ENCODE results near the gene TOLLIP. TPM values are rescaled to one million over a fixed set of nuclear protein-coding genes. Genes with fewer than 3 reads are reported as not detected.
A peak's percentile ranks its signal among the peaks of the same experiment; 100 is the strongest.
"Not testable (repeated sequence)": the region's sequence is repeated elsewhere in the genome, so short reads cannot be mapped to it uniquely, and the experiment has no call there.

Gene TOLLIP
- total RNA-seq, 1 donor from 2014 or later: 46.8 TPM

DNA sequence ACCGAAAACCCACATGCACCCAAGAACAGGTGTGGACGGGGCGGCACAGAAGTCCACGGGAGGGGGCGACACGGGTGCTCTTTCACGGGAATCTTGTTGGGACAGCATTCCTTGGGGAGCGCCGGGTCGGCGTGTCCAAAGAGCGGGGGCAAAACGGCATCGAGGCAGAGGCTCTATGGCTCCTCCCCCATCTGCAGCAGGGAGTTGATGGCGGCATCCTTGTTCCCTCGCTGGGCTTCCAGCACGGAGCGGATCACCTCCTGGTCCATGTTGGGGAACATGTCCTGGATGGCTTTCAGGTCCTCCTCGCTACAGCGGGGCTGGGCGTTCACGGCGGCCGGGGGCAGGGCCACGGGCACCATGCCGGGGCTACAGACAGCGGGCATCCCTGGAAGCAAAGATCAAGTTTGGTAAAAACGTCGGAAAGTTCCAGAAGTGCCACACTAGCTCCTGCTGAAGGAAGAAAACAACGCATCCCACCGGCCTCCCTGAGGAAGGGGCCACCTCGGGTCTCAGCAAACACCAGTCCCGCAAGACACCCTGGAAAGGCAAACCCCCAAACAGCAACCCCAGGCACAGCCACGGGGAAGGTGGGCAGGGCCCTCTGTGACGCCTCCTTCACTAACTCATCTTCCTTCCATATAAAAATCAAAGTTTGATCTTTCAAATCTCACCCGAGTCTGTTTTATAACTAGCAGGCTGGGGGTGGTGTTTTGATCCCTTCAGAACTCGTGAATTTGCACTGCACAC is 32.4 kb downstream of the TOLLIP start:
- intact Hi-C loops (cut with DNase I): loop anchor here (5.0 kb wide), 1 partner anchor 230 kb away; no protein-coding TSS in a partner anchor
- ATAC-seq (no peak), DNase-seq (ENCODE audit: missing footprints) (peak; percentile 41)

DNA sequence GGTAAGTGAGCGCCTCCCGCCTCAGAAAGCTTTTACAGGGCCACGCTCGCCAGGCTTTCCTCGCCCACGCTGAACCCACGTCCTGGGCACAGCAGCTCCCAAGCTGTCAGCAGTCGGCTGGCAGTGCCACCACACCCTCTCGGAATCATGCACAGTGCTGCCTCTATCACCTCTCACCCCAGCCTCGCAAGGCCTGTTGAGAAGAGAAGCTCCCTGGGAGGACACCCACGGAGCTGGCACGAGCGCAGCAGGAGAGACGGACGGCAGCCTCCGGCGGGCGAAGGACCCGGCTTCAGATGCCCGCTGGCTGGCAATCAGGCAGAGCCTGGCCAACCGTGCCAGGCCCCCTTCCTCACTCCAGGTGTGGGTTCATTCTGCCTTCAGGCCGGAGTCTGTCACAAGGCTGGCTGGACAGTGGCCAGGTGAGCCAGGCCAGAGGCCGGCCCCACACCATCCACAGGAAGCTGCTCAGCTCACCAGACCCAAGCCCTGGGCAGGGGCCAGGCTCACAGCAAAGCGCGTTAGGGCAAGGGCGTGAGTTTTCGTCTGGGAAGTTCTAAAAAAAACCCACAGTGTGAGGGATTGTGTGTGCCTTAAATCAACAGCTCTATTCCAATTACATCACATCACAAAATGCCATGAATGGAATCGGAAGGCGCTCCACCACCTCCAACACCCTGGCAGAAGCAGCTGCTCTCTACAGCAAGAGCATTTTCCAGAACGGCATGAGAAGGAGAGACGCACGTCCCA is 33.2 kb downstream of the TOLLIP start:
- intact Hi-C loops (cut with DNase I): loop anchor here (5.0 kb wide), 1 partner anchor 231 kb away; no protein-coding TSS in a partner anchor
- DNase-seq (ENCODE audit: missing footprints) (peak; percentile 58), ATAC-seq (peak; percentile 58)

DNA sequence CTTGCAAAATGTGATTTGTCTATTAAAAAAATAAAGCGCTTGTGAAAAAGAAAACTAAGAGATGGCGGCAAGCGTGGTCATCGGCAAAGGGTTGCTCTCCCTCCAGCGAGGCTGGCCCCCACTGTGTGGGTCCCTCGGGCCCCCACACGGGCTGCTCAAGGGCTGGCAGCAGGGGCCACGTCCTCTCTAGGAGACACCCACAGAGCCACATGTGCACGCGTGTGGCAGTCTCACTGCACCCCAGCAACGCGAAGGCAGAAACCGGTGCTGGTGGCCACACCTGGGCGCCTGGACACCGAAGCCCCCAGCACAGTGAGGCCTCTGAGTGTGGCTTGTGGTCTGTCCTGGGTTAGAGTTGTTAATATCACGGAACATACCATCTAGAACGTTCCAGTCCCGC is 34.4 kb downstream of the TOLLIP start:
- intact Hi-C loops (cut with DNase I): loop anchor here (5.0 kb wide), 1 partner anchor 232 kb away; no protein-coding TSS in a partner anchor
- no peak for ATAC-seq
- DNase-seq (ENCODE audit: missing footprints): peak; percentile 9

DNA sequence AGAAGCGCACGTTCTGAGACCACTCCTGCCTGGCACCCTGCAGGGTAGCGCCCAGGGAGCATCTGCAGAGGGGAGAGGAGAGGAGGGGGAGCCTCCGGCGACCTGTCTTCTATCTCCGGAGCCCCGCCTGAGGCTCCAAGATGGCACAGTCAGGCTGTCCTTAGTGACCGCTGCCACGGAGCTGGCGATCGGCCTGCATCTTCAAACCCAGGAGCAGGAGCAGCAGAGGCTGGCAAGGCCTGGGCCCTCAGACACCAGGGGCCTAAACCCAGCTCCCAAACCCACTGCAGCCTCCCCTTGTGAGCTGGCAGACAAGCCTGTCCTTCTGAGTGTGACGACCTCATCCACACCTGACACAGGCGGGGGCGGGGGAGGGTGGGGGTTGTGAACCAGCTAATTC is 34.9 kb downstream of the TOLLIP start:
- intact Hi-C loops (cut with DNase I): no loop called here
- DNase-seq (ENCODE audit: missing footprints) (peak; percentile 49), ATAC-seq (no peak)

DNA sequence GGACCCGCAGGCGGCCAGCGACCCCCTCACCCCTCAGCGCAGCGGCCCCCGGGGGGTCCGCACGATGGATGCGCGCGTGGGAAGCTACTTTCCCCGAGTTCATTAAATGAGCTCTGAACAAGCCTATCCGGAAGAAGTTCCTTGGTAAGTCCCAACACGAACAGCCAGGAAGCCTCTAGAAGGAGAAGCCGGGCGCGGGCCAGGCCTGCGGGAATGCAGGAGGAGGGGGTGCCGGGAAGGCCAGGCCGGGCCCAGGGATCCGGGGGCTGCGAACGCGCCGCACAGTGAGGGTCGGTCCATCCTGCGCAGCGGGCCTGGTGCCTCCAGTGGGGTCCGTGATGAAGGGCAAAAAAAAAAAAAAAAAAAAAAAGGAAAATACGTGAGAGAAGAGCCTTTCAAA is 36.9 kb downstream of the TOLLIP start:
- intact Hi-C loops (cut with DNase I): no loop called here
- DNase-seq (ENCODE audit: missing footprints): peak; percentile 18
- ATAC-seq: no peak

DNA sequence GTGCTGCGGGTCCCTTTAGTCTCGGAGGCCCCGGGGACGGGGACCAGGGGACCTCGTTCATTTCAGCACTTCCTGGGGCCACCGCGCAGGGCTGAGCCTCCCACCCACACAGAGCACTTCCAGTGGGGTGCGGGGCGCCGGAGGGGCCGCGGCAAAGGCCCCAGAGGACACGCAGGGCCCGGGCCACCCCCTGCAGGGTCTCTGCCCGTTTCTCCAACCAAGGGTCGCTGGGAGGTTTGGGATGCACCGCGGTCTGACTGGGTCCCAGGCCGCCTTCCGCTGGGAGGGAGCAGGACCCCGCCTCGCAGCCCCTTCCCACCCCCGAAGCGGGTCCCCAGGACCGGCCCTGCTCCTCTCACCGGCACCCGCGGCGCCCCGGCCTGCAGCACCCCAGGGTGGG is 37.5 kb downstream of the TOLLIP start:
- DNase-seq (ENCODE audit: missing footprints) (peak; percentile 49), ATAC-seq (no peak)
- intact Hi-C loops (cut with DNase I): no loop called here

DNA sequence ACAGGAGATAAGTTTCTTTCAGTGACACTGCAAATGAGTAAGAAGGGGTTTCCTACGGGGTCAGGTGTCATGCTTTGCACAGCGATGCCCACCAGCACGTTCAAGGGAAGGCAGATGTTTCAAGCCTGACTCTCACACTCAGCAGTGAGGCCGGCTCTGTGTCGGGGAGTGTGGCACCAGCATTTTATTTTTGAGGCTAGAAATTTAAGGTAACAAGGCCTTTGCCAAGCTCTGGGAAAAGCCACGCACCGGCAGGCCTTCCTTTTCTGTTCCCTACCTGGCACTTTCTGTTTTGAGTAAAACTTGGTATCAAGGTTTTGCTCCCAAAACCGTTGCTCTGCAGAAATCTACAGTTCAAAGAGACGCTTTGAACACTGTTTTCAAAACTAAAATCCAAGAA is 38.0 kb downstream of the TOLLIP start:
- intact Hi-C loops (cut with DNase I): no loop called here
- DNase-seq (ENCODE audit: missing footprints) (peak; percentile 15), ATAC-seq (no peak)

DNA sequence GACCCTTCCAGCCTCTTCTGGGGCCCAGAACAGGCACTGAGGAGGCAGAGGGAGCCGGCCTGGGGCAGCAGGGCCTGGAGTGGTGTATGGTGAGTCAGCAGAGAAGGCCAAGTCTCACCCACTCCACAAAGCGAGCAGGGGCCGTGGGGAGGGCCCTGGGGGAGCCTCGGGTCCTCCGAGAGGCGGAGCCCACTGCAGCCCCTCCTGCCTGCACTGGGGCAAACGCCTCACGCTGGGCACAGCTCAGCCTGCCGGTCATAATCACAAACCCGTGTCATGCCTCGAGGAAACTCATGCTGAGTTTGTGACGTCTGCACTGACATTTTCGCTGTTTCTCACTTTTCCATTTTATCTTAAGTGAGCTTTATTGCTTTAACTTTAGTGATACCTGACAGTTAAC is 38.4 kb downstream of the TOLLIP start:
- DNase-seq (ENCODE audit: missing footprints) (peak; percentile 33), ATAC-seq (no peak)
- intact Hi-C loops (cut with DNase I): no loop called here

DNA sequence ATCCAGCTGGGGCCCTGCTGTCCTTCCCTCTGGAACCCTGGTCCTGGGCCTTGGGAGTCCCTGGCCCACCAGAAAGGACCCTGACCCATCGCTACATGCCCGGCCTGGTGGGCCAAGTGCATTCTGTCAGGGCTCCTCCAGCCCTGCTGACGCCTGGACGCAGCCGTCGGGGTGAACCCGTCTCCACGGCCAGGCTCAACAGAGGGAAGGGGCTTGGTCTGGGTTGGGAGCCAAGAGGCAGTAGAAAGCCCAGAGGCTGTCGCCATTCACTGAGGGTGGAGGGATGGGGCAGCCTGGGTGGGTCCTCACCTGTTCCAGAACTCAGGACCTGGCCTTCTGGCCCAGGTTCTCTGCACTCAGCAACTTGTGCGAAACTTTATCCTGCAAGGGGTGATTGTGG is 39.0 kb downstream of the TOLLIP start:
- DNase-seq (ENCODE audit: missing footprints) (peak; percentile 47), ATAC-seq (peak; percentile 12)
- intact Hi-C loops (cut with DNase I): no loop called here

DNA sequence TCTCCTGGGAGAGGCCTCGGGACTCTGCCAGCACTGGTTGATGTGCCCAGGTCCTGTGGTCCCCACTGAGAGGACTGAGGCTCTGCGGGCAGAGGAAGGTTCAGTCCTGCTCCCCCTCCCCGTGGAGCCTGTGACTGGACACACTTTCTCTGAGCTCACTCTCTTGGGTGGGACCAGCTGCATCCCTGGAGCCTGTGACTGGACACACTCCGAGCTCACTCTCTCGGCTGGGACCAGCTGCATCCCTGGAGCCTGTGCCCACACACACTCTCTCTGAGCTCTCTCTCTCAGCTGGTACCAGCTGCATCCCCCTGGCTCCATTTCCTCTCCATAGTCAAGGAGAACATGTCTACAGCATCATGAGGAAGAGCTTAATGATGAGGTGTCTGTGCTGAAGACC is 39.5 kb downstream of the TOLLIP start:
- intact Hi-C loops (cut with DNase I): no loop called here
- ATAC-seq: no peak
- peak; percentile 44 for DNase-seq (ENCODE audit: missing footprints)

DNA sequence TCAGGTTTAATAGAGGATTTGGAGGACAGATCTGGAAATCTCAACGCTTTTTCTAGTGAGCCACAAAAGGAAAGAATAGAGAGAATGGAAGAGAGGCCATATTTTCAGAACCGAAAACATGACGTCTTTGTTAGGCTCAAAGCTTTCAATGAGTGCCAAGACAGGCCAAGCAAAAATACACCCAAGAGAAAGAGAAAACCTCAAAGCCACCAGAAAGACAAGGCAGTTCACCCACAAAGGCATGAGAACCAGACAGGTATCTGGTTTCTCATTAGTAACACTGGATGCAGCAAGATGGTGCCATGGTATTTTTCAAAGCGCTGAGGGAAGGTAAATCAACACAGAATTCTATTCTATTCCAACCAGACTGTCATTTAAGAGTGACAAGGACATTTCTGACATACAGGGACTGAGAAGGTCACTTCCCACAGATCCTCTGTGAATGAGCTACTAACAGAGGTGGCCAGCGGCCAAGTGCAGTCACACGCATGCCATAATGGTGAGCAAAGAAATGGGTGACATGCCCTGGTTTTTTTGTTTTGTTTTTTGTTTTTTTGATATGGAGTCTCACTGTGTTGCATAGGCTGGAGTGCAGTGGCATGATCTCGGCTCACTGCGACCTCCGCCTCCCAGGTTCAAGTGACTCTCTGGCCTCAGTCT is 41.9 kb downstream of the TOLLIP start:
- intact Hi-C loops (cut with DNase I): no loop called here
- ATAC-seq (no peak), DNase-seq (ENCODE audit: missing footprints) (peak; percentile 30)

DNA sequence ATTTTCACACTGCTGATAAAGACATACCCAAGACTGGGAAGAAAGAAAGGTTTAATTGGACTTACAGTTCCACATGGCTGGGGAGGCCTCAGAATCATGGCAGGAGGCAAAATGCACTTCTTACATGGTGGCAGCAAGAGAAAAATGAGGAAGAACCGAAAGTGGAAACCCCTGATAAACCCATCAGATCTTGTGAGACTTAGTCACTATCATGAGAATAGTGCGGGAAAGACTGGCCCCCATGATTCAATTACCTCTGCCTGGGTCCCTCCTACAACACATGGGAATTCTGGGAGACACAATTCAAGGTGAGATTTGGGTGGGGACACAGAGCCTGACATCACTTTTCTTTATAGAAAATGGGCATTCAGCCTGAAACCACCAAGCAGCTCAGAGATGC is 42.5 kb downstream of the TOLLIP start:
- ATAC-seq; DNase-seq (ENCODE audit: missing footprints); intact Hi-C loops (cut with DNase I): not testable (repeated sequence)

DNA sequence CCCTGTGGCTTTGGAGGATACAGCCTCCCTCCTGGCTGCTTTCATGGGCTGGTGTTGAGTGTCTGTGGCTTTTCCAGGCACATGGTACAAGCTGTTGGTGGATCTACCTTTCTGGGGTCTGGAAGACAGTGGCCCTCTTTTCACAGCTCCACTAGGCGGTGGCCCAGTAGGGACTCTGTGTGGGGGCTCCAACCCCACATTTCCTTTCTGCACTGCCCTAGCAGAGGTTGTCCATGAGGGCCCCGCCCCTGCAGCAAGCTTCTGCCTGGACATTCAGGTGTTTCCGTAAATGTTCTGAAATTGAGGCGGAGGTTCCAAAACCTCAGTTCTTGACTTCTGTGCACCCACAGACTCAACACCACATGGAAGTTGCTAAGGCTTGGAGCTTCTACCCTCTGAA is 44.0 kb downstream of the TOLLIP start:
- peak; percentile 54 for DNase-seq (ENCODE audit: missing footprints)
- intact Hi-C loops (cut with DNase I); ATAC-seq: not testable (repeated sequence)

DNA sequence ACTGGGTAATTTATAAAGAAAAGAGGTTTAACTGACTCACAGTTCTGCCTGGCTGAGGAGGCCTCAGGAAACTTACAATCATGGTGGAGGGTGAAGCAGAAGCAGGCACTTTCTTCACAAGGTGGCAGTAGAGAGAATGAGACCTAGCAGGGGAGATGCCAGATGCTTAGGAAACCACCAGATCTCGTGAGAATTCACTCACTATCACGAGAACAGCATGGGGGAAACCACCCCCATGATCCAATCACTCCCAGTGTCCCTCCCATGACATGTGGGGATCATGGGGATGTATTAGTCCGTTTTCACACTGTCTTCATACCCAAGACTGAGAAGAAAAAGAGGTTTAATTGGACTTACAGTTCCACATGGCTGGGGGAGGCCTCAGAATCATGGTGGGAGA is 45.0 kb downstream of the TOLLIP start:
- not testable (repeated sequence) for DNase-seq (ENCODE audit: missing footprints); ATAC-seq
- intact Hi-C loops (cut with DNase I): loop anchor here (5.0 kb wide), 1 partner anchor 253 kb away; no protein-coding TSS in a partner anchor

DNA sequence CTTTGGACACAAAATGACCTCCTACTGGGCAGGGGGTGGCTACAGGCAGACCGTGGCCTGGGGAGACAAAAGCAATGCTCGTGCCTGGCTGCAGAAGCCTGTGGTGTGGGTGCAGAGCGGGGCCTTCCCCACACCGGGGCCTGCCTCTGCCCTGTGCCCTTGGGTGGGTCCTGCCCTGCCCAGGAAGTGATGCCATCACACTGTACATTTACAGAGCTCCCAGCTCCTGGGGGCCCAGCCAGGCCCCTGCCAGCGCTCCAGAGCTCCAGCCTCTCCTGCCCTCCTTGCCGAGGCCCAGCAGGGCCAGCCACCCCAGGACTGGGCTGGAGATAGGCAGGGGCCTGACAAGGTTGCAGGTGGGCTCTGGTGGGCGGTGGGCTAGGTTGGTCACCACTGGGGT is 46.4 kb downstream of the TOLLIP start:
- peak; percentile 21 for DNase-seq (ENCODE audit: missing footprints)

DNA sequence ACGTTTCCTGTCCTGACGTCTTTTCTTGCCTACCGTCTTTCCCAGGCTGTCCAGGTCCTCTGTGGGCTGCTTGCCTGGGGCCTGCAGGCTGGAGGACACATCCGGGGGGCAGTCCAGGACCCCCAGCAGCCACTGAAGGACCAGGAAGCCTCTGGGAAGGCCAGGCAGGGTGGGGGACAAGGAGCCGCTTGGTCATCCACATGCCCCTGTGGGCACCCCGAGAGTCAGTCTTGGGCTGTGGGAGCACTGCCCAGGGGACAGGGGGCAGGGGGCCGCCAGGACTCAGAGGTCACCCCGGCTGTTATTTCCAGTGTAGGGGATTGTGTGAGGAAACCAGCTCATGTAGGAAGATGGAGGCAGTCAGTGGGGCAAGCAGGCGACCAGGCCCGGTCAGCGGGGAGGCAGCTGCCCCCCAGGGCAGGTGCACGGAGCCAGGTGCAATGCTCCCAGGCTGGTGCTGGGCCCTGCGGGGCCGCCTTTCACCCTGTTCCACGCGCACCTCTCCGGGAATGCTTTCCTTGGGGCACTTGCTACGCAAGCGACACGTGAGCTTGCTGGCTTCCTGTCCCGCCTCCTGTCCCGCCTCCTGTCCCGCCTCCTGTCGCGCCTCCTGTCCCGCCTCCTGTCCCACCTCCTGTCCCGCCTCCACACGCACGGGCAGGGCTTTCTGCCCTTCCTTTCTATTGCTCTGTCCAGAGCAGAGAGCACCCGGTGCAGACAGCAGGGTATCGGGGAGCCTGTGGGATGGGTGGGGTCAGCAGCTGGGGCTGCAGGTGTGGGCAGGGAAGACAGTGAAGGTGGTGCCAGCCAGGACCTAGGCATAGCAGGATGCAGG is 47.0 kb downstream of the TOLLIP start:
- peak; percentile 94 for DNase-seq (ENCODE audit: missing footprints)
- ATAC-seq: peak; percentile 96
- intact Hi-C loops (cut with DNase I): loop anchor here (2.0 to 5.0 kb wide), 2 partner anchors 46 to 255 kb away; partner anchors contain the start of gene TOLLIP

More for the DNA sequence above, 46.4 kb downstream of the TOLLIP start:
- intact Hi-C loops (cut with DNase I): loop anchor here (2.0 to 5.0 kb wide), 2 partner anchors 46 to 254 kb away; partner anchors contain the start of gene TOLLIP
- peak; percentile 23 for ATAC-seq

DNA sequence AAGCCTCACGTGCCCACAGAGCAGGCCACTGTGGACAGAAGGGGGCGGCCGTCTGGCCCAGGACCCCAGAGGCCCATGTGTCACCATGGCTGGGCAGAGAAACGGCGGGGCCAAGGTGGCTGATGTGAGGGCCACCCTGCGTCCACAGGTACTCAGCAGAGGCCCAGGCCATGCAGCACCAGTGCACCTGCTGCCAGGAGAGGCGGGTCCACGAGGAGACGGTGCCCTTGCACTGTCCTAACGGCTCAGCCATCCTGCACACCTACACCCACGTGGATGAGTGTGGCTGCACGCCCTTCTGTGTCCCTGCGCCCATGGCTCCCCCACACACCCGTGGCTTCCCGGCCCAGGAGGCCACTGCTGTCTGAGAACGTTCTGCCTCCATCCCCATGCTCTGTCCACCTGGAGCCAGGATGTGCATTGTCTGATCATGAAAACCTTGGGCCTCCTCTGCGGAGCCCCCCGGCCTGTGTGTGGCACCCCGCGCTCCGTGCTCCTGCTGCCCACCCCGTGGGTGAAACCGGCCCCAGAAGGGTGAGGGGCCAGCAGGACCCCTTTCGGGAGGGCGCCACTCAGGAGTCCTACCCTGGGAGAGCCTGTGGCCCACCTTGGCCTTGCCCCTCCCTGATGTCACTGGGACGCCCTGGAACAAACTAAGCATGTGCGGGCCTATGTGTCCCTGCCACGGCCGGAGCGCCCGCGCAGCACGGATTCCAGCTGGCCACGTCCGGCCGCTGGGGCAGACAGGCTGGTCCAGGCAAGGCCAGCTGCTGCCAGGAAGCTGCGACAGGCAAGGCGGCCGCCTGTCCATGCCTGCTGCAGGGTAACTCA is 48.0 kb downstream of the TOLLIP start:
- peak; percentile 64 for DNase-seq (ENCODE audit: missing footprints)
- no peak for ATAC-seq

More for the DNA sequence above, 48.0 kb downstream of the TOLLIP start:
- intact Hi-C loops (cut with DNase I): loop anchor here (2.0 to 5.0 kb wide), 2 partner anchors 47 to 256 kb away; partner anchors contain the start of gene TOLLIP
